CD4-positive, alpha-beta memory T cell (primary cell): ENCODE measurements around the gene ADGRA3. TPM values are rescaled to one million over a fixed set of nuclear protein-coding genes. Genes with fewer than 3 reads are reported as not detected.

Experiments
- CTCF ChIA-PET: fragments of 350-600 bp; sonication (Branson Sonifier 250); formaldehyde crosslinking; loops from one replicate; lab custom pipeline; 2021; ENCODE audit warnings: inconsistent platforms; ENCODE audit not compliant: partially characterized antibody; lab: Charles Lee
- POLR2A ChIA-PET: fragments of 350-600 bp; sonication (Branson Sonifier 250); formaldehyde crosslinking; loops from one replicate; lab custom pipeline; 2021; ENCODE audit not compliant: partially characterized antibody; lab: Charles Lee
- DNase-seq, 5 donors: peaks; one replicate each; pipeline versions ENCODE4 v3.0.0 to v3.0.0-alpha.2; 2020 to 2022; ENCODE audit warnings: mixed read lengths in 1 of 5
- H3K27ac ChIP-seq: one replicate; pipeline ENCODE4 v1.7.0; 2013; ENCODE audit warnings: low read depth, low read length
- H3K27me3 ChIP-seq: 2 replicates; pipeline ENCODE4 v1.7.0; 2013; ENCODE audit warnings: mild to moderate bottlenecking, low read length, moderate library complexity; ENCODE audit not compliant: insufficient read depth
- H3K36me3 ChIP-seq: 2 replicates; pipeline ENCODE4 v1.7.0; 2013; ENCODE audit warnings: mild to moderate bottlenecking, low read length, moderate library complexity; ENCODE audit not compliant: insufficient read depth
- H3K4me1 ChIP-seq: 2 replicates; pipeline ENCODE4 v1.7.0; 2013; ENCODE audit warnings: mild to moderate bottlenecking, low read length, moderate library complexity; ENCODE audit not compliant: insufficient read depth
- H3K4me3 ChIP-seq, 2 donors: one replicate each; pipeline ENCODE4 v1.7.0; 2013; ENCODE audit warnings: low read length in 2 of 2, mild to moderate bottlenecking in 1 of 2
- H3K9me3 ChIP-seq, 2 donors: one replicate each; pipeline ENCODE4 v1.7.0; 2013; ENCODE audit warnings: low read length in 2 of 2, control low read depth in 1 of 2; ENCODE audit not compliant: control insufficient read depth in 1 of 2
- H3K27ac Mint-ChIP-seq, 7 donors: one replicate each; pipeline ENCODE4 v1.8.0; 2020 to 2021; ENCODE audit warnings: mixed read lengths in 7 of 7, mild to moderate bottlenecking in 6 of 7, inconsistent platforms in 3 of 7, moderate library complexity in 3 of 7
- H3K27me3 Mint-ChIP-seq, 2 donors: one replicate each; pipeline ENCODE4 v1.8.0; 2020 to 2021; ENCODE audit warnings: mixed read lengths in 2 of 2
- H3K36me3 Mint-ChIP-seq, 2 donors: one replicate each; pipeline ENCODE4 v1.8.0; 2020 to 2021; ENCODE audit warnings: mixed read lengths in 2 of 2, inconsistent platforms in 1 of 2, mild to moderate bottlenecking in 1 of 2
- H3K4me1 Mint-ChIP-seq, 4 donors: one replicate each; pipeline ENCODE4 v1.8.0; 2020 to 2021; ENCODE audit warnings: mixed read lengths in 4 of 4, mild to moderate bottlenecking in 1 of 4
- H3K4me3 Mint-ChIP-seq, 8 donors: one replicate each; pipeline ENCODE4 v1.8.0; 2020 to 2021; ENCODE audit warnings: mixed read lengths in 8 of 8, mild to moderate bottlenecking in 7 of 8, moderate library complexity in 6 of 8, inconsistent platforms in 3 of 8
- H3K9me3 Mint-ChIP-seq, 8 donors: one replicate each; pipeline ENCODE4 v1.8.0; 2020 to 2021; ENCODE audit warnings: mixed read lengths in 8 of 8, mild to moderate bottlenecking in 5 of 8, inconsistent platforms in 3 of 8, moderate library complexity in 1 of 8
- intact Hi-C: fragments of 100-400 bp; cut with micrococcal nuclease; formaldehyde crosslinking; loops from one replicate; pipeline ENCODE4 v1.15.1; 2023
- polyA plus RNA-seq, 2 donors: library from polyadenylated mRNA; unstranded; fragments of 300-500 nt; fragmentation: Illumina TruSeq; gene quantifications; one replicate each; pipeline ENCODE4 v1.2.3, GENCODE V29; 2021
- total RNA-seq, 2 experiments: library from RNA; stranded (reverse); gene quantifications; one replicate each; pipeline ENCODE4 v1.2.3, GENCODE V29; 2021

Gene ADGRA3
- total and polyA plus RNA-seq, 4 experiments from 2014 or later, result 0.09 to 0.30 (median 0.20) TPM; not detected in 1

DNA sequence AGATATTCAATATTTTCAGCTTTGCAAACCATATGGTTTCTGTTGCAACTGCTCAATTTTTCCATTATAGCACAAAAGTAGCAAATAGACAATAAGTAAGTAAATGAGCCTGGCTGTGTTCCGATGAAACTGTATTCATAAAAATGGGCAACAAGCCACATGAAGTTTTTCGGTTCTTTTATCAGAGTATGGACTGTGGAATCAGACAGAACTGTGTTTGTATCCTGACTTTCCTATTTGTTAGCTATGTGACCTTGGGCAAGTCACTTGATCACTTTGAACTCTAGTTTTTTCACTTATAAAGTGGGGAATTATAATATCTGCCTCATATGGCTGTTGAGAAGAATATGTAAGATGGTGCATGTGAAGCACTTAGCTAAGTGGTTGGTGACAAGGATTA, 23.4 kb upstream of the ADGRA3 start:
- Mint-ChIP-seq H3K27ac (no peak overlapping the region), H3K4me1 (no peaks in the 10 kb centered on the region), H3K27me3 (no peaks in the 10 kb centered on the region), H3K4me3 (no peak overlapping the region), H3K36me3 (peaks cover 0 to 4% of the 10 kb centered on the region in 2 donors), H3K9me3 (peaks cover 3 to 21% (median 8%) of the 10 kb centered on the region in 8 donors)
- no peaks in the 10 kb centered on the region for H3K27me3 ChIP-seq
- H3K9me3 ChIP-seq, result no peaks in the 10 kb centered on the region
- no peak for DNase-seq
- no peak overlapping the region for H3K4me3 ChIP-seq
- ChIA-PET CTCF (no interaction called here), POLR2A (no interaction called here)
- no peaks in the 10 kb centered on the region for H3K4me1 ChIP-seq
- no peak overlapping the region for H3K27ac ChIP-seq
- no peaks in the 10 kb centered on the region for H3K36me3 ChIP-seq
- intact Hi-C loops, result no loop called here

DNA sequence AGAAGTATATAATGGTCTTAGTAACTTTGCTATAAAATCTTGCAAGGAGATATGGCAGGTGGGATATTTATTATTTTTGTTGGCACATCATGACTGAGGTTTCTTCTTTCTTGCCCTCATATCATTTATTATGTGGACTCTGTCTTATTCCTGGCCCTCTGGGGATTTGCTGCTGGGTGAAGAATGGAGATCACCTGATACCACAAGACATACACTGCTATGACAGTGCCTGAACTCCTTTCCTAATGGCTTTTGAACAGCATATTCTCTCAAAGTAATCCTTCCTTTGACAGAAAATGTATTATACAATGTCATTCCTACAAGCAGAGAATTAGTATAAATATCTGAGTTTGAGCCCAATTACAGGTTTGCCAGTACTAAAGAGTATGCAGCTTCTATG, 22.0 kb upstream of the ADGRA3 start:
- Histone ChIP-seq H3K36me3 (no peaks in the 10 kb centered on the region), H3K27ac (no peak overlapping the region), H3K9me3 (no peaks in the 10 kb centered on the region), H3K4me3 (no peak overlapping the region), H3K4me1 (no peaks in the 10 kb centered on the region), H3K27me3 (no peaks in the 10 kb centered on the region)
- Mint-ChIP-seq H3K9me3 (peaks cover 3 to 28% (median 9%) of the 10 kb centered on the region in 8 donors), H3K27me3 (no peaks in the 10 kb centered on the region), H3K4me1 (no peaks in the 10 kb centered on the region), H3K36me3 (peaks cover 0 to 5% of the 10 kb centered on the region in 2 donors), H3K27ac (no peak overlapping the region), H3K4me3 (no peak overlapping the region)
- CTCF ChIA-PET, result no interaction called here
- DNase-seq, result no peak
- POLR2A ChIA-PET, result no interaction called here
- intact Hi-C loops, result no loop called here

DNA sequence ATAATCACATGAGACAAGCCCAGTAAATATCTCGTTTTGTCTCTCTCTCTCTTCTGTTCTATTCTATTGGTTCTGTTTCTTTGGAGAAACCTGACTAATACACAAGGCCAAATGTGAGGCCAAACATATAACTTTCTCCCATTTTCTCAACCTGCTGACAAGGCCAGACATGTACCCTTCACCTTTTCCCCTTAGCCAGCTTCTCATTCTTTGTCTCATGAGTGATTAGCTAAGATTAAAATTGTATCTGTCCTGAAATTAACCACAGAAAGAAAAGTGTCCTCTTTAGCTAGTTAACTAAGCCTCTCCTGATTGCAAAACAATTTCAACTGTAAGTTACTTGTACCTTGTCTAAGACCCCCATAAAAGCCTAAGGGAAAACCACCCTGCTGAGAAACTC, 18.5 kb upstream of the ADGRA3 start:
- intact Hi-C loops, result no loop called here
- H3K27ac Mint-ChIP-seq, result no peak overlapping the region
- no peaks in the 10 kb centered on the region for H3K4me1 Mint-ChIP-seq
- no peak for DNase-seq
- Histone ChIP-seq H3K27ac (no peak overlapping the region), H3K4me1 (no peaks in the 10 kb centered on the region), H3K36me3 (no peaks in the 10 kb centered on the region), H3K4me3 (no peak overlapping the region), H3K9me3 (no peaks in the 10 kb centered on the region), H3K27me3 (no peaks in the 10 kb centered on the region)
- H3K9me3 Mint-ChIP-seq, result peaks cover 3 to 28% (median 12%) of the 10 kb centered on the region in 8 donors
- H3K36me3 Mint-ChIP-seq, result peaks cover 0 to 5% of the 10 kb centered on the region in 2 donors
- POLR2A ChIA-PET, result no interaction called here
- no peak overlapping the region for H3K4me3 Mint-ChIP-seq
- CTCF ChIA-PET, result no interaction called here
- no peaks in the 10 kb centered on the region for H3K27me3 Mint-ChIP-seq

DNA sequence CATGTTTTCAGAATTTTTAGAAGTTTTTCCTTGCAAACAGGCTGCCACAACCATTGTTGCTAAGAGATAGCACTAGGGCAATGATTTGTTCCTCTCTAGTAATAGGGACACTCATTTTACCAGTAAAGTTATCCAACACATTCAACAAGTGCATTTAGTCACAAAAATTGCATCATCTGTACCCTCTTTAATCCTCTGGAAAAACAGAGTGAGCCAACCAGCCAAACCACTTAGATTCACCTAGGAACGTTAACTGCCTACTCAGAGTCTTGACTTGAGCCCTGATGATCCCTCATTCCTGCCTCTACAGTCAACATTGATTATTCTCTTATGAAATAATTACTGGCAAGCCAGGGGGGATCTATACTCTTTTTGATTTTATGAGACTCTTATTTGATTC, 17.0 kb upstream of the ADGRA3 start:
- Mint-ChIP-seq H3K27ac (no peak overlapping the region), H3K27me3 (no peaks in the 10 kb centered on the region), H3K36me3 (peaks cover 0 to 5% of the 10 kb centered on the region in 2 donors), H3K4me3 (no peak overlapping the region), H3K9me3 (peaks cover 3 to 28% (median 12%) of the 10 kb centered on the region in 8 donors), H3K4me1 (no peaks in the 10 kb centered on the region)
- no peaks in the 10 kb centered on the region for H3K9me3 ChIP-seq
- H3K36me3 ChIP-seq, result no peaks in the 10 kb centered on the region
- no peak overlapping the region for H3K27ac ChIP-seq
- ChIA-PET POLR2A (no interaction called here), CTCF (no interaction called here)
- no peak overlapping the region for H3K4me3 ChIP-seq
- no peaks in the 10 kb centered on the region for H3K4me1 ChIP-seq
- H3K27me3 ChIP-seq, result no peaks in the 10 kb centered on the region
- intact Hi-C loops, result no loop called here
- no peak for DNase-seq

DNA sequence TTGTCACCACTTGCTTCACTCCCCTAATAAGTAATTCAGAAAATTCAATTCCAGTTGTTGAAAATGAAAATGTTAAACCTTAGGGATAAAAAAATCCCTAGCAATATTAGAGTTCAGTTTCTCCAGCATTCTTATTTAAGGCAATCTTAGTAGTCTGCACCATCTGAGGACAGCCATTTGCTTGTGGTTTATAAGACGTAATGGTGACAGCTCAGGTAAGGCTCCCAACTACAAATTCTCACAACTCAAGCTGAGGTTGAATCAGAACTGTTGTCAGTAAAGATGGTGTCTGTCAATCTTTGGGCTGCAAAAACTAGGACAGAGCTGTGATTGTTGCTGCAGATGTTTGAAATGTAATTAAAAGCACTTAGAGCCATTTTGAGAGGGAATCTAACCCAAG, 16.3 kb upstream of the ADGRA3 start:
- intact Hi-C loops, result no loop called here

DNA sequence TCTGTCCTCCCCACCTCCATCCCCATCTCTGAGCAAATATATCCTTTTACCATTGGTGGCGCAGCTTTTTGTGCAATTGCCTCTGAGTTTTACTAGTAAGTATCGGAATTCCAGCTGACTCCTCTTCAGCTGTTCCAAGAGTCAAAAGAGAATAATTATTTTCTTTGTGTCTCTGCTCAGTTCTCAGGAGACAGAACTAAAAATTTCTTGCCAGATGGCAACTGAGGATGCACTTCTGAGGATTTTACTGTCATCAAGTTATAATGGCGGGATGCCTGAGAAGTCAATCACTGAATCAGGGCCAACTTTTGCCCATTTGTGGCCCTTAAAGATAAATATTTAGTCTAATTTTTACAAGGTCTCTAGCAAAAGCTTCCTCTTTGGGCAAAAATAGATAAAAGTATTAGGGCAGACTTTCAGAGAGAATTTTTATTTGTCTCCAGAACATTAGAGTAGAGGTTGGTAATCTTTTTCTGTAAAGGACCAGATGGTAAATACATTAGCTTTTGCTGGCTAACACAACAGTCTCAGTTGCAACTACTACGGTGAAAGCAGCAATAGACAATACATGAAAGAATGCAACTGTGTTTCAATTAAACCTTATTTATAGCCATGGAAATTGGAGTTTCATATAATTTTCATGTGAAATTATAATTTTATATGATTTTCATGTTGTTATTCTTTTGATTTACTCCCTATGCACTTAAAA, 15.6 kb upstream of the ADGRA3 start:
- no peaks in the 10 kb centered on the region for H3K36me3 ChIP-seq
- H3K27ac ChIP-seq, result no peak overlapping the region
- no peaks in the 10 kb centered on the region for H3K9me3 ChIP-seq
- no peaks in the 10 kb centered on the region for H3K4me1 ChIP-seq
- CTCF ChIA-PET, result no interaction called here
- H3K9me3 Mint-ChIP-seq, result peaks cover 0 to 25% (median 11%) of the 10 kb centered on the region in 8 donors
- H3K27me3 Mint-ChIP-seq, result no peaks in the 10 kb centered on the region
- no peak overlapping the region for H3K4me3 ChIP-seq
- no peak for DNase-seq
- no peaks in the 10 kb centered on the region for H3K4me1 Mint-ChIP-seq
- peaks cover 0 to 5% of the 10 kb centered on the region in 2 donors for H3K36me3 Mint-ChIP-seq
- POLR2A ChIA-PET, result no interaction called here
- no peak overlapping the region for H3K4me3 Mint-ChIP-seq
- H3K27ac Mint-ChIP-seq, result no peak overlapping the region
- intact Hi-C loops, result no loop called here
- H3K27me3 ChIP-seq, result no peaks in the 10 kb centered on the region

More for the DNA sequence above, 16.3 kb upstream of the ADGRA3 start:
- H3K4me3 Mint-ChIP-seq, result no peak overlapping the region
- no peaks in the 10 kb centered on the region for H3K27me3 Mint-ChIP-seq
- Histone ChIP-seq H3K27ac (no peak overlapping the region), H3K4me3 (no peak overlapping the region), H3K4me1 (no peaks in the 10 kb centered on the region), H3K36me3 (no peaks in the 10 kb centered on the region), H3K9me3 (no peaks in the 10 kb centered on the region), H3K27me3 (no peaks in the 10 kb centered on the region)
- H3K36me3 Mint-ChIP-seq, result peaks cover 0 to 5% of the 10 kb centered on the region in 2 donors
- peaks cover under 1 to 25% (median 12%) of the 10 kb centered on the region in 8 donors for H3K9me3 Mint-ChIP-seq
- ChIA-PET POLR2A (no interaction called here), CTCF (no interaction called here)
- no peak for DNase-seq
- no peaks in the 10 kb centered on the region for H3K4me1 Mint-ChIP-seq
- no peak overlapping the region for H3K27ac Mint-ChIP-seq

DNA sequence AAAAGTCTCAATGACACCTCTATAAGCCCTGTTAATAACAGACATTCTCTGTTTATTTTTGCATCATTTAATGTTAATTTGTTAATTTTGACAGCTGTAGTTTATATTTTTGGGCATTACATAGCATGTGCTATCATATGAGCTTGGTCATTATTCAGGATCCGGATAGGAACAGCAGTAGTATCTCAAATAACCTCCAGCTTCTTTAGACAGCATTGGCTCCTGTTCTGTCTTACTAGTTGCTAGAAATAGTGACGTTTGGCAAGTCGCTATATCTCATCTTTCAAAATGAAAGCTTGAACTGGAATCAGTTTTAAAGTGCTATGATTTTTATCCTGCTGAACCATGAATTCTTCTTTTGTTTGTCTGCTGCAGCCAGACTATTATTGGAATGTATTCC, 9.0 kb upstream of the ADGRA3 start:
- Histone ChIP-seq H3K4me1 (no peaks in the 10 kb centered on the region), H3K27ac (no peak overlapping the region), H3K4me3 (no peak overlapping the region), H3K27me3 (no peaks in the 10 kb centered on the region), H3K36me3 (no peaks in the 10 kb centered on the region), H3K9me3 (no peaks in the 10 kb centered on the region)
- intact Hi-C loops, result no loop called here
- POLR2A ChIA-PET, result no interaction called here
- Mint-ChIP-seq H3K27ac (no peak overlapping the region), H3K4me1 (no peaks in the 10 kb centered on the region), H3K36me3 (no peaks in the 10 kb centered on the region), H3K27me3 (no peaks in the 10 kb centered on the region), H3K9me3 (peaks cover 0 to 6% (median 3%) of the 10 kb centered on the region in 8 donors), H3K4me3 (no peak overlapping the region)
- CTCF ChIA-PET, result no interaction called here
- DNase-seq, result no peak
